NCI-H1694 treated with DMSO at 0.1 percent for 48 hours (cell line): Measurements from ENCODE around the gene TACR2.

Experiments used
- DNase-seq: peaks from one replicate; lab custom pipeline; 2025; lab: John Stamatoyannopoulos, UW

The TACR2 gene

DNA sequence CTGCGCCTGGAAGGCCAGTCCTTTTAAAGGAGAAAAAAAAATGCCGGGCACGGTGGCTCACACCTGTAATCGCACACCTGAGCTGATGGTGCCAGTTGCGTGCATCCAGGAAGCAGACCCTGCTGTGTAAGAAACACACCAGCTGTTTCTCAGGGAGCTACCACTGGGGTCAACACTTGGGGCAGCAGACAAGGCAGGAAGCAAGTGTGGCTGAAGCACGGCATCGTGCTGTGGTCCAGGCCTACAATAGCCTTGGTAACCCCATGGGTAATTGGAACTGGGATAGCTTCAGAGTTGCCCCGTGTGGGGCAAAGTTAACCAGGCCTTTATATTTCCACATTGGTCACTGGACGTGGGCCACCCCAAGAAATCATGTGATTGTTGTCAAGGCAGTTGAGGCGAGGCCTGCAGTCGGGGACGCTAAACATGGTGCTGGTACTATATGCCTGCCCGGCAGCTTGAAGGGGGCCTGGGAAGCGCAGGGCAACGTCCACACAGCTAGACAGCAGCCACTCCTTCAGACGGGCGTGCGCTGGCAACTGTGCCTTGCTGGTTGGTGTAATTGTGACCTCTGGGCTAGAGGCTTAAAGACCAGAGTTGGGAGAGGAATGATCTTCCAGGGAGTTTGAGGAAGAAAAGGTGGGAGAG, 2.5 kb upstream of the TACR2 start:
- DNase-seq: no peak

DNA sequence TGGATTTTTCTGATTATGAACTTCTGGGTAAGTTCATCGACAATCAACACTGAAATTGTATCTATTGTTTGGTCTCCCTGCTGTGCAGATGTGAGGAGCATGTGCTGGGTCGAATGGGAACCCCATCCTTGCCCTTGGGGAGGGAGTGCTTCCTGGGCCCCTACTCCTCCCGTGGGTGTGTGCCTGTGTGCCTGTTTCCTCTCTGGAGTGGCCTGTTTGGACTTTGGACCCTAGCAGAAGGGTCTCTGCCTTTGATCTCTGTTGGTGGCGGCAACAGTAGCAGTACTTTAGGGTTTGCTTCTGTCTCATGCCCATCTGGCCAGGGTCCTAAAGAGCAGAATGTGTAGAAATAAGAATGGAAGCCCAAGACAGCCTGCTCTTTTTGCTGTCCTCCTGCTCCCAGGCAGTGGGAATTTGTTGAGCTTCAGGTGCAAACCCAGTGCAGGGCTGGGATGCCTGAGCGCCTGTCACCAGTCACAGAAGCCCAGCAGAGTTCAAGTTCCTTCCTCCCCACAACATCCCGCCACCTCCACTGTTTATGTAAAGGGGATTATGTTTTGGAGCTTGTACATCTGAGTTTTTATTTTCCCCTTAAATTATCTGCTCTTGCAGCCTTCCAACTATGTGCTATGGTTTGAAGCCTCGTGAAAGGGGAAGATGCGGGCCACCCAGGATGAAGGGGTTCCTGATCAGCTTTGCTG, 1.5 kb upstream of the TACR2 start:
- no peak for DNase-seq

DNA sequence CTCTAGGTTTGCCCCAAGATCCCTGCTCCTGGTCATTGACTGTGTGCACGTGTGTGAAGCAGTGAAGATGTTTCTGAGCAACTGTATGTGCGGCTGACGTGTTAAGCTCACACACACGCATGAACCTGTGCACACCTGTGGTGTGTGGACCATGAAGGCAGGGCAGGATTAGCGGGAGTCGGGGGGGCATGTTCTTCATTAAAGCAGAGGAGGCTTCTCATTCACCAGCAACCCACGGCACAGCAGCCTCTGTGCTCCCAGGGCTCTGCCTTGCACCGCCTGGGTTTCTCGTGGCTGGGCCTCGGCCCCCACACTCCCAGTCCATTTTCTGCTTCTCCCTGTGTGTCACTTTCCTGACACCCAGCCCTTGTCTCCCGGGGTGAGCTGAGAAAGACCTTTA, 824 bp upstream of the TACR2 start:
- DNase-seq: no peak

DNA sequence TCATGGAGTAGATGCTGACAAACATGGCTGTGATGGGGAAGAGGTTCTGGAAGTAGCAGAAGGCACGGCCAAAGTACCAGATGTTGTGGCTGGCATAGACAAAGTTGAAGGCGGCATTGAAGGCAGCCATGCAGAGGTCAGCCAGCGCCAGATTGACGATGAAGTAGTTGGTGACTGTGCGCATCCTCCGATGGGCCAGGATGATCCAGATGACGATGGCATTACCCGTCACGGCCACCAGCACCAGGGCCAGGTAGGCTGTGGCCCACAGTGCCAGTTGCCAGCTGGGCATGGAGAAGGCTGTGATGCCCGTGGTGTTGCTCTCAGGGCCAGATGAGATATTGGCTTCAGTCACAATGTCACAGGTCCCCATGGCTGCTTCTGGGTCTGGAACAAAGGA, 767 bp downstream of the TACR2 start:
- no peak for DNase-seq

- DNase-seq: no peak
These were observed 1.7 kb downstream of the TACR2 start for GRCh38 chr10:69415049-69415448.

GRCh38 chr10:69414036-69415018, 2.4 kb downstream of the TACR2 start:
- no peak for DNase-seq

DNA sequence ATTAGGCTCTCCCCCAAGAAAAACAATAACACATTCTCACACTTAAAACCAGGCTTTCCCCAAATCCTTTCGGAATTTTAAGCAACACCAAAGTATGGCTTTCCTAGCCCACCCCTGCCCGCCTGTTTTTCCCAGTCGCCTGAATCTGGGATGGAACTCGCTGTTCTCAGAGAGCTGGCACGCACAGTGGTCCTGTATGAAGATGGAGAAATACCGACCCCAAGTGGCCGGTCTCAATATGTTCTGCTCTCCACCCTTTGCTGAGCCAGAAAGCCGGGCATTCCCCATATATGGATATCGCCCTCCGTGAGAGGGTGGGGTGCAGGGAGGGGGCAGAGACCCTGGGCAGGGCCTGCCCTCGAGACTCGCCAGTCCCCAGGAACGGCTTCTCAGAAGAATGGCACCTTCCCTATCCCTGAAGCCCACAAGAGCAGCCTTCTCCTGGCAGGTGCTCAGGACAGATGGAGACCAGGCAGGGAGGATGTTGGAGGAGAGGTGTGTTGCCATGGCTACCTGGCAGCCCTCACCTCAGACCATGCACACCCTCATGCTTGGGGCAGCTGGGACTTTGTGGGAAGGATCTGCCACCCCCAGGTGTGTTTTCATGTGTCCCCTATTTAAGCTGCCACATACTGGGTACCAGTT, 3.4 kb downstream of the TACR2 start:
- peak; percentile 71 for DNase-seq

DNA sequence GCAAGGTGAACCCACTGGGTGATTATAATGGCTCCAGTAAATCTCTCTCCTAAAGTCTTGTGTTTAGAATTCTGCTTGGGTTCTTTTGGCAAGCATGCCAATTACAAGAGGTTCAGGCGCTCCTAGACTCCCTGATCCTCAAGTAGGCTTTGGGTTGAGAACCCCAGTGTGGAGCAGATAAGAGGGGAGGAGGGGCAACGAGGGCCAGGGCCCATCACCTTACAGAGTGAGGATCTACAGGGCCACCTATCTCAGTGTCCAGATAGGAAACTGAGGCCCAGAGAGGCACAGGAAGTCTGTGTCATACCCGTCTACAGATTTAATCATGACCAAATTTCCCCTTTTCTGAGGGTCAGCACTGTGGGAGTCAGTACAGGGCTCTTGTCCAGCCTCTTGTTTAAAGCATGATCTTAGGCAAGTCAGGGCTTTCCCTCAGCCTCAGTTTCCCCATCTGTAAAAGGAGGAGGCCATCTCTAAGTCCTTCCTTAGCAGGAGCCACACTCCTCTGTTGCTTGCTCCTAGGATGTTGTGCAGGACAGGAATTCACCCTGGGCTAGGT, 4.4 kb downstream of the TACR2 start:
- no peak for DNase-seq

- DNase-seq: no peak
These were observed 5.2 kb downstream of the TACR2 start for GRCh38 chr10:69411476-69411875.

DNA sequence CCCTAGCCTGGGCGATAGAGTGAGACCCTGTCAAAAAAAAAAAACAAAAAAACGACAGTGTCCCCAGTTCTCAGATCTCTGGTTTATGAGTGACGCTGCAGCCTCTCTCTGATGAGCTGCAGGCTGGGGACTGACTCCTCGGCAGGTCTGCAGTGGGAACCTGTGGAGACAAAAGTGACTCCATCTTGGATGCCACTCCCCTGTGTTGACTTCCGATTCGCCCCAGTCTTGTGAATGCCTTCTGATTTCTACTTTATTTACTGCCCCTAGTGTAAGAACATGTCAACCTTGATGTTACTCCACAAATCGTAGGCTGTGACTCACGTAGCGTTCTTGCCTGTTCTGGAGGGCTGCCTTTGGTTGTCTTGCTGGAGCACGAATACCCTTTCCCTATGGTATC, 6.2 kb downstream of the TACR2 start:
- no peak for DNase-seq

DNA sequence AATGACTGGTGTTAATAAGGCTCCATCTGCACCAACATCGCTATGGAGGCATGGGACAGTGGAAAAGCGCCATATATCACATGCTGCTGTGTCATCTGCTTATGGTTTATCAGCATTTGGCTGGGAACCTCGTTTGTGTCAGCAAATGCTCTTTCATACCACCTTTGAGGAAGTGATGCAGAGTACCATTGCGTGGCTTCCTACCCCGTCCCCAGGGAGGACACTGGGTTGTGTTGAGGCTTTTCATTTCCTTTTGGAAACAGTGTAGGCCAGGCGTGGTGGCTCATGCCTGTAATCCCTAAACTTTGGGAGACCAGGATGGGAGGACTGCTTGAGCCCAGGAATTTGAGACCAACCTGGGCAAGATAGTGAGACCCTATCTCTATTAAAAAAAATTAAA, 6.8 kb downstream of the TACR2 start:
- no peak for DNase-seq

GRCh38 chr10:69409176-69409495, 7.6 kb downstream of the TACR2 start:
- no peak for DNase-seq

DNA sequence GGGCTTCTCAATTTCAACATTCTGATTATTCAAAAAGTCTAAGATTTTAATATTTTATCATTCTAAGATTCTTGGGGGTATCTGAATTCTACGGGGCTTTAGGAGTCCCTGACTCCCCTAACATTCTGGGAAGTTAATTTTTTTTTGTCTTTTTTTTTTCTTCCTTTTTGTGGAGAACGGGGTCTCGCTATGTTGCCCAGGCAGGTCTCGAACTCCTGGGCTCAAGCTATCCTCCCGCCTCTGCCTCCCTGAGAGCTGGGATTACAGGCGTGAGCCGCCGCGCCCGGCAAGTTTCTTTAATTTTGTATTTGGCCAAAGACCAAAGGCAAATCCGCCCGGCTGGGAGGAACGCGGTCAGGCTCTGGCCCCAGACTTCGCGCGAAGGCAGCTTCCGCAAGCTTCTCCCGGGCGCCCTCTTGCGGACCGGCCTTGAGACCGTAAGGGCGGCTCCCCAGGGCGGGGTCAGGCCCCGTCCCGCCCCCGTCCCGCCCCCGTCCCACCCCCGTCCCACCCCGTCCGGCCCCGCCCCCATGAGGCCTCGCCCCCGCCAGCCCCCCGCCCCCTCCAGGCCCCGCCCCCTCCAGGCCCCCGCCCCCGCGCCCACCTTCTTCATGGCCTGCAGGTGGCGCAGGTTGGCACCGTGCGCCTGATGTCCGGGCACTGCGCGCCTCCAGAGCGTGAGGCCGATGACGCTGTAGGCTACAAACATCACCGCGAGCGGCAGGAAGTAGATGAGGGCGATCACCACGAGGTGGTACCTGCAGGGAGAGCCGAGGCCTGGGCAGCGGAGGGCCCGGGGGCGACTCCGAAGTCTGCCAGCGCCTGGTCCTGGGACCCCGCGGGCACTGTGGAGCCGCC, 8.2 kb downstream of the TACR2 start:
- peak; percentile 82 for DNase-seq

DNA sequence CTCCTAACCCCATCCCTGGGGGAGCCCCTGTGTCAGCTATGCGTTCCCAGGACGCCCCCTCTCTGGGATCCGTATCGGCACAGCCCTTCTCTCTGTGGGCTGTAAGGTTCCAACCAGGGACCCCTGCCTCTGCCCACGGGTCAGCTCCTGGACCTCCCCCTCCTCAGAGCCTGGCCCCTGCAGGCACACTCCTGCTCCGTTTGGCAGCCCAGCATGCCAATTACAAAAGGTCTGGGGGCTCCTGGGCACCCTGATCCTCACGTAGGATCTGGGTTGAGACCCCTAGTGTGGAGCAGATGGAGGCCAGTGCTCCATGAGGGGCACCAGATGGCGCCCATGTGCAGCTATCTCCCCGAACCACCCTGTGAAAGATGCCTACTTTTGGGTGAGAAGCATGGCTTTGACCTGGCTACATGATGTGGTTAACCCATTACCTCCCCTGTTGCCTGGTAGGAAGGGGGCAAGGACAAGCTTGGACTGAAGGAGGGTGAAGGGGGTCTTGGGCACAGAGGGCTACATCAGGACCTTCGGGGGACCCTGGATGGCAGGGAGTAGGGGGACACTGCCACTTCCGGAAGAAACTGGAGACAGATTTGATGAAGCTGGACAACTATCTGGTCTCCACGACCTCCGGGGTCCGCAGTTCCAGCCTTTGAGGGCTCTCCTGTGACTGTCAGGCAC, 9.0 kb downstream of the TACR2 start:
- DNase-seq: peak; percentile 65

- DNase-seq: no peak
These were observed 9.7 kb downstream of the TACR2 start for GRCh38 chr10:69406816-69407580.

GRCh38 chr10:69406302-69406811, 10.4 kb downstream of the TACR2 start:
- DNase-seq: no peak

- no peak for DNase-seq
These were observed 11.5 kb downstream of the TACR2 start for GRCh38 chr10:69405221-69405620.

DNA sequence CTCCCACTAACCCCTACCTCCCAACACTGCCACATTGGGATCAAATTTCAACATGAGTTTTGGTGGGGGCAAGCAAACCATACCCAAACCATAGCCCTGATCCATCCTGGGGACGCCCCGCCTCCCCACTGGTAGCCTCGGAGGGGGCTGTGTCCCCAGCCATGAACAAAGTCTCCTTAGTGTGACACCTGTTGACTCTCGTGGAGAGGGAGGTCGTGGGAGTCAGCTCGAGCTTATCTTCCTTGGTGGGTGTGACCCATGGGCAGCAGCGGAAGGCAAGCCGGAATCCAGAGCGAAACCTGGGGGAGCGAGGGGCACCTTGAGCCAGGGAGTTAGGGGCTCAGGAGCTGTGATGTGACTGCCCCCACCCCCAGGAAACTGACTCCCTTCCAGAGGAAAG, 11.9 kb downstream of the TACR2 start:
- DNase-seq: no peak

GRCh38 chr10:69403519-69403918, 13.2 kb downstream of the TACR2 start:
- no peak for DNase-seq

GRCh38 chr10:69403066-69403465, 13.7 kb downstream of the TACR2 start:
- no peak for DNase-seq
